GM19351 (cell line): ENCODE results near the gene CTNNBL1.

ENCODE experiments used
- ATAC-seq: cut with Tn5 transposase; IDR thresholded peaks from one replicate; pipeline ENCODE4 v1.9.1; 2021; ENCODE audit warnings: mild to moderate bottlenecking, moderate library complexity; ENCODE audit not compliant: unreplicated experiment

CTNNBL1 gene

DNA sequence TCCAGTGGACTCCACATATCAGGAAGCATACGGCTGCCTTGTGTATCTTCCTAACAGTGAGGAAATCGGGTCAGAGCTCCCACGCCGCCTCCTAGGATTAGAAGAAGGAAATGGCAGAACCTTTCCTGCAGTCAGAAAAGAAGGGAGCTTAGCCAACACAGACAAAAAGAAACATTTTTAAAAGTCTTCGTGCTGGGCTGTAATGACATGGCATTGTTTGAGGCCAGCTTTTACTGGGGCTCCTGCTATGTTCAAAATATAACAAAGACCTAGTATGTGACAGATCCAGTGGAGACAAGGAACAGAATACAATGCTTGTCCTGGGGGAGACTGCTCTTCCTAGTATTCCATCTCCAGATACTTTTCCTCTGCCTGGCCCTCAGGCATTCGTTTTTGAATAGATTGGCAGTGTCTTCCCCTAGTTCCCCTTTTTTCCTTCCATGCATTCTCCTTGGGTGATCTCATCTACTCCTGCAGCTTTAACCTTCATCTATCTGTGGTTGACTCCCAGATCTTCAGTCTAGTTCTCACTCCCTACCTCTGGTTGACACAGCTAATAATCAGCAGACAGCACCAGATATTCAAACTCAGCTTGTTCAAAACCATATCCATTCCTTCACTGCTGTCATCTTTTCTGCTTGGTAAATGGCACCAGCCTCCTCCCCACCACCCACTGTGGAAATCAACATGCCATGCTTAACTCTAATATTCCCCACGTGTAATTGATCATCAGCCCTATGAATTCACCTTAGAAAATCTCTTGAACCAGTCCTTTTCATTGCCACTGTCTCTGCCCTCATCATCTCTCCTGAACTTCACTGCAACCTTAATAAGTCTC, 114.6 kb downstream of the CTNNBL1 start:
- no peak for ATAC-seq

- ATAC-seq = no peak
Measured at GRCh38 chr20:37810027-37810426, 116.2 kb downstream of the CTNNBL1 start.

- no peak for ATAC-seq
Measured at GRCh38 chr20:37816003-37816402, 122.2 kb downstream of the CTNNBL1 start.

DNA sequence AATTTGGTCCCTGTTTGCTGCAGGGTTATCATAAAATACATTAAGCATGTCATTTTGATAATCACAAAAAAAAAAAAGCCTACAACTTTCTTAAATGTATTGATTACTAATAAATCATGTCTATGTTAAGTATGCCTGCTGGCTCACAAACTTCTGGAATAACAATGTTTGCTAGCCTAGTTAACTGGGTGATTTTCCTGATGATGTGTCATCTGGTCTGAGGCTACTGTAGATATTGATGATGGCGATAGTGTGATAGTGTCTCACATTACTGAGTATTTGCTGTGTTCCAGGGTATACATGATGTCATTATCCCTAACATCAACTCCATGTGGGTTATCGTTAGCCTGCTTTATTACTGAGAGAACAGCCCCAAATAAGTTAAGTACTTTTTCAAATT, 122.9 kb downstream of the CTNNBL1 start:
- no peak for ATAC-seq

- no peak for ATAC-seq
Measured at GRCh38 chr20:37821696-37822095, 127.9 kb downstream of the CTNNBL1 start.

- ATAC-seq = no peak
Measured at GRCh38 chr20:37822141-37822601, 128.3 kb downstream of the CTNNBL1 start.

DNA sequence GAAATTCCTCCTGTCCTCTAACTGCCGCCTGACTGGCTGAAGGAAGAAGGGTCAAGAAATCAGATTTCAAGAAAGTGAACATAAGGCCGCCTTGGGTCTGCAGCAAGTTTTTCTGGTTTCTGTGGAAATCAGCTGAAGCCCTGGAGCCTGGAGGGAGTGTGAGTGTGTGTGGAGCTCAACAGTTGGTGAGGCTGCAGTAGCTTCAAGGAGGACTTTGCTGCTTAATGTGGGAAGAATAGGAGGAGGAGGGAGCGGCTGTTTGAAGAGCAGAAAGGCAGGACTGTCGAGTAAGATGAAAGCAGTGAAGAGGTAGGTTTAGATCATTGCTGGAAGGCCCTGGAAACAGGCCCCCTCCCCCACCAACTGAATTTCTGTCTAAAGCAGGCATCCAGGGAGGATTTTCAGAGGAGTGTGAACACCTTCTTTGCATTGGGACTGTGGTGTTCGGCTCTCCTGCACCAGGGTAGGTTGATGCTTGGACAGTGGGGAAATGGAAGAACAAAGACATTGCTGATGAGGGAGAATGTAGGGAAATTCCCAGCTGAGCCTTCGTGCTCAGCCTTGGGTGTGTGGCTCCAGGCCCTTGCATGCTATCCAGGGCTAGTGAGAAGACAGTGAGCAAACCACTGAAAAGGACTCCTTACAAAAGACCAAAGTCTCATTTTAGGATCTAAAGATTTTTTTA, 129.6 kb downstream of the CTNNBL1 start:
- no peak for ATAC-seq

- no peak for ATAC-seq
Measured at GRCh38 chr20:37827605-37828004, 133.8 kb downstream of the CTNNBL1 start.

- ATAC-seq = no peak
Measured at GRCh38 chr20:37828684-37829083, 134.9 kb downstream of the CTNNBL1 start.

- ATAC-seq = no peak
Measured at GRCh38 chr20:37829128-37829527, 135.3 kb downstream of the CTNNBL1 start.

- no peak for ATAC-seq
Measured at GRCh38 chr20:37833221-37833896, 139.5 kb downstream of the CTNNBL1 start.

GRCh38 chr20:37836926-37837325, 143.1 kb downstream of the CTNNBL1 start:
- no peak for ATAC-seq

- no peak for ATAC-seq
Measured at GRCh38 chr20:37837924-37838323, 144.1 kb downstream of the CTNNBL1 start.

DNA sequence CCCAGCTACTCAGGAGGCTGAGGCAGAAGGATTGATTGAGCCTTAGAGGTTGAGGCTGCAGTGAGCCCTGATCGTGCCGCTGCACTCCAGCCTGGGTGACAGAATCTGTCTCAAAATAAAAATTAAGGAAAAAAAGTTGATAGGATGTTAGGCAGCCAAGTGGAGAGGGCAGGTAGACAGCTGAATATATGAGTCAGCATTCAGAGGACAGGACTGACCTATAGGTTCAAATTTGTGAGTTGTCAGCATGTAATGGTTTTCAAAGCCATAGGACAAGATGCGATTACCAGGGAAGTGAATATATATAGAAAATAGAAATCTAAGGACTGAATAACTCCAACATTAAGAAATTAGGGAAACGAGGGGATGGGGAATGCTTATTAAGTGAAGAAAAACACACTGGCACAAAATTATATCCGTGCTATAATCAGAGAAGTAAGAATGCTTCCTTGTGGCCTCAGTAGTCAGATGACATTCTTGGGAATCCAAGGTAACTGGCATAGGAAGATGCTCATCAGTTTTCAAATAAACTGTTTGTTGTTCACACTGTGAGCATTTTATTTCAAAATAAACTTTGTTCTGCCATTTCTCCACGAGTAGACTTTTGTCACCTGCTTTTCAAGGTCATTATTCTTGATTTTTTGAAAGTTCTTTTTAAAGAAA, 145.1 kb downstream of the CTNNBL1 start:
- no peak for ATAC-seq

DNA sequence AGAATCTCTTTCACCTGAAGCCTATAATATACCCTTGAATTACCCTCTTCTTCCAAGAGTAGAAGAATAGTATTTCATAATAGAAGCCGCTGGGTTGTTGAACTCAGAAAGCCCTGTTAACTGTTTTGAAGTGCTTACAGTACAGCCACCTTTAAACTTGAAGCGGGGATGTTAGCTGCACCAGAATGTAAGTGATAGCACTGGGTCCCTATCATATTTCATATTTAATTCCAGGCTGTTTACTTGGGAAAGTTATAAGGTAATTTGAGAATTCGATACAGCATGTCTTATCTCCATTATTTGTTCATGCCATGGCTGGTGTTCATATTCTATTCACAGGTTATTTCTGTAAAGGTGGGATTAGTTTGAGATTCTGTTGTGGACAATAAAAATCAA, 145.6 kb downstream of the CTNNBL1 start:
- ATAC-seq = no peak

GRCh38 chr20:37839955-37840354, 146.1 kb downstream of the CTNNBL1 start:
- ATAC-seq = no peak

- no peak for ATAC-seq
Measured at GRCh38 chr20:37841389-37841788, 147.6 kb downstream of the CTNNBL1 start.

DNA sequence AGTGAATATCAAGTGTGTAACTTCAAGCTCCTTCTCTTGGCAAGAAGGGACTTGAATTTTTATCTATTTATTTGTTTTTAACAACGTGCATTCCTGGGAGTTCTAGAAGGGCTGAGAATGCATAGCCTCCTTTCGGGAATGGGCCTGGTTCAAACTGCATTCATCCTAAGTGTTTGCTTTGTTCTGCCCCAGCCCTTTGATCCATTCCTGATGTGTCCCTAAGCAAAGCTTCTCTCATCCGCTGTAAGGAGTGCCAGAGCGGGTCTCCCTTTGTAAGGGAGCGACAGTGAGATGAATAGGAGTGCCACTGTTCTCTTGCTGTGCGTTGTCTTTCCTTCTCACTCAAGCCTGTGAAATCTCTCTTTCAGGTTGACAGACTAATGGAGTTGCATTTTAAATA, 148.1 kb downstream of the CTNNBL1 start:
- ATAC-seq = no peak

- ATAC-seq = no peak
Measured at GRCh38 chr20:37845241-37845681, 151.4 kb downstream of the CTNNBL1 start.

DNA sequence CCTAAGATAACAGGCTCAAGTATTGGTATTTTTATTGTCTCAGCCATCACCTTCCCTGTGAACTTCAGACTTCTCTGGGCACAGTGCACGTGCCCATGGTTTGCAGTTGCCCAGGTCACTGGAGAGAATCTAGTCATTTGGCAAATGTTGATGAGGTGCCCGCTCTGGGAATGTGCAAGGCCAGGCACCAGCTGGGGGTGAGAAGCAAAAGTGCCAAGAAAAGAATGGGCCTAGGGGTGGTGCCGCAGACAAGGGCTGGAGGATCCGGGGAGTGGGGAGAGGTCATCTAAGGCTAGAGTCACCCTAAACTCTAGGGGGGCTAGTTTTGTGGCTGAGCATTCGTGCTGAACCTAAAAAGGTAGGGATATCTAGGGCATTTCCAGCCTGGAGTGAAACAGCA, 152.0 kb downstream of the CTNNBL1 start:
- ATAC-seq = no peak

DNA sequence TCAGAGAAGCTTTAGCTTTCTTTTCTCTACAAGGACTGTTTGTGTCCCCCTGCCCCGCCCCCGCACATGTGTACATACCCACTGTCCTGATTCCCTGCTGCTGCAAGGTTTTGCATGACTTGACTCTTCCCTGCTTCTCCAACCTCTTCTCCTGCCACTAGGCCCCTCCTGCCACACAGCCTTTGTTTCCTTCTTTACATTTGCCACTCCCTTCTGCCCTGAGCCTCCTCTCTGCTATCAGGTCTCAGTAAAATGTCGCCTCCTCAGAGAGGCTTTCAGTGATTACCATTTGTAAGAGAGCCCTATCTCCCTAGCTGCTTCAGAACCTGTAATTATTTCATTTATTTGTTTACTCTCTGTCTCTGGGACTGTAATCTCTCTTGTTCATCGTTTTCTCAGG, 152.7 kb downstream of the CTNNBL1 start:
- ATAC-seq = no peak
